GM06990 (cell line): ENCODE data around the gene OSTF1.

ENCODE experiments used
- DNase-seq: peaks from one replicate; pipeline ENCODE4 v3.0.0-alpha.2; 2011; ENCODE audit not compliant: insufficient read length; ENCODE audit errors: extremely low read depth
- H3K27me3 ChIP-seq: replicated peaks from 2 replicates; pipeline ENCODE4 v1.6.0; 2011; ENCODE audit warnings: low read length; ENCODE audit not compliant: control insufficient read depth, insufficient read depth
- H3K36me3 ChIP-seq: 2 replicates; pipeline ENCODE4 v1.5.1; 2011; ENCODE audit warnings: low read length; ENCODE audit not compliant: control insufficient read depth, insufficient read depth
- H3K4me3 ChIP-seq: replicated peaks from 2 replicates; pipeline ENCODE4 v1.5.1; 2011; ENCODE audit warnings: low read depth, mild to moderate bottlenecking, control low read depth, low read length
- TF ChIP-seq, protein P1 (sequence below): IDR thresholded peaks from 2 replicates; pipeline ENCODE4 v1.5.1; 2011; ENCODE audit warnings: low read length, control low read depth, mild to moderate bottlenecking, inconsistent platforms; ENCODE audit not compliant: insufficient read depth, poor library complexity, severe bottlenecking

Gene OSTF1

DNA sequence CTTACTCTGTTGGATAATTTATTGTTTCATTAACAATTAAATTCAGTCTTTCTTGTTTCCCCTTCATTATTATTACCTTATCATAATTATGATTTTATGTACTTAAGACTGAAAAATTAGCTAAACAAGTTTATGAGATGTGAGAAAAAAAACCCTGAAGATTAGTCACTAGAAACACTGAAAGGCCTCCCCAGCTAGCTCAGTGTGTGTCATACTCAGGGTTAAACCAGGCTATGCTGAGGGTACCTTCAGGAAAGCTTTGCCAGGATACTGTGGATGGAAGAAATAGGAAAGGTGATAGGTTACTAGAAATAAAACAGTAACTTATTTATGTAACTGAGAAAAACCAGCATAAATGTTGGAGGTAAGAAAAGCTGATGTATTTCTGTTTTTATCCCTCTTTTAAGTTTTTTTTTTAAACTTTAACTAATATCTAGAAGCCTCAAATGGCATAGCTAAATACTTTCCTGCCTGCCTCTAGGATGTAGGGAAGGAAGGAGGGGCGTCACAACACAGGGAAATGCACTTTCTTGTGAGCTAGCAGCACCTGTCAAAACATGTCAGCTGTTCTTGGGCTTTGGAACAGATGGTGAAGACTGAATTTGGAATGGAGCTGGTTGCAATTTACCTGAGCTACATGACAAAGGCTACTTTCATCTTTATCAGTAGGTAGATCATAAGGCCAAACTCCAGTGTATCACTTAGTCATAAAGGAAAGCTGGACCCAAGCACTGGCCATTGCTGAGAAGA is 24.6 kb upstream of the OSTF1 start:
- Histone ChIP-seq H3K36me3 (no peaks in the 10 kb centered on the region), H3K27me3 (no peaks in the 10 kb centered on the region), H3K4me3 (no peak overlapping the region)
- TF ChIP-seq, protein P1, sequence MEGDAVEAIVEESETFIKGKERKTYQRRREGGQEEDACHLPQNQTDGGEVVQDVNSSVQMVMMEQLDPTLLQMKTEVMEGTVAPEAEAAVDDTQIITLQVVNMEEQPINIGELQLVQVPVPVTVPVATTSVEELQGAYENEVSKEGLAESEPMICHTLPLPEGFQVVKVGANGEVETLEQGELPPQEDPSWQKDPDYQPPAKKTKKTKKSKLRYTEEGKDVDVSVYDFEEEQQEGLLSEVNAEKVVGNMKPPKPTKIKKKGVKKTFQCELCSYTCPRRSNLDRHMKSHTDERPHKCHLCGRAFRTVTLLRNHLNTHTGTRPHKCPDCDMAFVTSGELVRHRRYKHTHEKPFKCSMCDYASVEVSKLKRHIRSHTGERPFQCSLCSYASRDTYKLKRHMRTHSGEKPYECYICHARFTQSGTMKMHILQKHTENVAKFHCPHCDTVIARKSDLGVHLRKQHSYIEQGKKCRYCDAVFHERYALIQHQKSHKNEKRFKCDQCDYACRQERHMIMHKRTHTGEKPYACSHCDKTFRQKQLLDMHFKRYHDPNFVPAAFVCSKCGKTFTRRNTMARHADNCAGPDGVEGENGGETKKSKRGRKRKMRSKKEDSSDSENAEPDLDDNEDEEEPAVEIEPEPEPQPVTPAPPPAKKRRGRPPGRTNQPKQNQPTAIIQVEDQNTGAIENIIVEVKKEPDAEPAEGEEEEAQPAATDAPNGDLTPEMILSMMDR: no peak
- DNase-seq: no peak

DNA sequence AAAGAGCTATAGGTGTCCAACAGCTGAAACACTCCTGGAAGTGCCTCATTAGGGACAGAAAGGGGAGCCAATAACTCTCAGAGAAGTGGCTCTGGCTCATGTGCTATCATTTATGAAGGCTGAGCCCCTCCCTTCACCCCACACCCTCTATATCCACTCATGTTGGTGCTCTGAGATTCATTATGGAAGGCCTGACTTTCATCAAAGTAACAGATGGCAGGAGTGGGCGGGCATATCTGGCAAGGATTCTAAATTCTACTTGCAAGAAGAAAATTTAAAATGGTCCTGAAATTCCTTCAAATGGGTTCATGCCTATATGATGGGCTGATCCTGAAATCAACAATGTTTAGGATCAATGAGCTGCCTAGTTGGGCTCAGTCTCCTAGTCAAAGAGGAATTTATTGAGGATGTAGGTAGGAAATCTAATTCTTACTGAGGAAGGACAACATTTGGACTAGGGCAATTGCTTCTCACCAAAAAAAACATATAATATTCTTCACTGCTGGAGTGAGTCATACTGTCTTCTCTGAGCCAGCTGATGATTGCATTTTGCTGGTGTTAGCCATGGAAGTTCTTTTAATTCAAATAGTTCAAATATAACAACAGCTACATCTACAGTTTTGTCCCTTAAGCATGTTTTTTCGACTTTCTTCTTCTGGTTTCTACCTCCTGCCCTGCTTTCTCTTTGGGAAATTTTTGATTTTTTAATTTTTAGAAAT is 23.8 kb upstream of the OSTF1 start:
- TF ChIP-seq, protein P1: no peak
- DNase-seq: no peak
- no peaks in the 10 kb centered on the region for H3K36me3 ChIP-seq

DNA sequence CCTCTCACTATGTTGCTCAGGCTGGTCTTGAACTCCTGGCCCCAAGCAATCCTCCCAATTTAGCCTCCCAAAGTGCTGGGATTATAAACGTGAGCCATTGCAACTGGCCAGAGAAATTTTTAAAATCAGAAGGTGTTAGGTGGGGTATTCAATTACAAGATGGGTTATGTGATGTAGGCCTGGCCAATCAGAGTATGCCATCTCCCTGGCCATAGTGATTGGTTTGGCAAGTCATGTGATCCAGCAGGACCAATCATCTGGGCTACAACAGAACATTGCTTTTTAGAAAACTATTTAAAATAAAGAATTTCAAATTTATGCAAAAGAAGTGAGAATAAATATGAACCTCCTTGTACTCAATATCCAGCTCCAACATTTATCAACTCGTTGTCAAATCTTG is 22.8 kb upstream of the OSTF1 start:
- Histone ChIP-seq H3K36me3 (no peaks in the 10 kb centered on the region), H3K27me3 (no peaks in the 10 kb centered on the region), H3K4me3 (no peak overlapping the region)
- TF ChIP-seq, protein P1: no peak
- DNase-seq: no peak

More for the DNA sequence above, 23.8 kb upstream of the OSTF1 start:
- no peak overlapping the region for H3K4me3 ChIP-seq
- no peaks in the 10 kb centered on the region for H3K27me3 ChIP-seq

DNA sequence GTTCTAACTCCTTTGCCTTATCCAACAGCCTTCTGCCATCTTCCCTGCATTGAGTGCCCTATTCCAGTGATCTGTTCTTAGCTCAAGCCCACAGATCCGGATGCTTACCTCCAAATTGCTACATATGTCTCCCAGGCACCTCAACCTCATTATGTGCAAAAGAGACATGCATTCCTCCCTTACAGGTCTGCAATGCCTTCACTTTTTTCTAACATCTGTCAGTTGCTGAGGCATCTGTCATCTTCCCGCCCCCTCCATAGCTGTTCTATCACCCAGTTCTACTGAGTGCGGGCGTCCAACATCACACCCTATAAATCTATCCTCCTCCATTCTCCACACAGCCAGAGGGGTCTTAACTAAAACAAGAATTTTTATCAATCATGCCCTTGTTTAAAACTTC is 20.4 kb upstream of the OSTF1 start:
- H3K36me3 ChIP-seq: no peaks in the 10 kb centered on the region
- no peak overlapping the region for H3K4me3 ChIP-seq
- no peaks in the 10 kb centered on the region for H3K27me3 ChIP-seq
- TF ChIP-seq, protein P1: no peak
- DNase-seq: no peak

DNA sequence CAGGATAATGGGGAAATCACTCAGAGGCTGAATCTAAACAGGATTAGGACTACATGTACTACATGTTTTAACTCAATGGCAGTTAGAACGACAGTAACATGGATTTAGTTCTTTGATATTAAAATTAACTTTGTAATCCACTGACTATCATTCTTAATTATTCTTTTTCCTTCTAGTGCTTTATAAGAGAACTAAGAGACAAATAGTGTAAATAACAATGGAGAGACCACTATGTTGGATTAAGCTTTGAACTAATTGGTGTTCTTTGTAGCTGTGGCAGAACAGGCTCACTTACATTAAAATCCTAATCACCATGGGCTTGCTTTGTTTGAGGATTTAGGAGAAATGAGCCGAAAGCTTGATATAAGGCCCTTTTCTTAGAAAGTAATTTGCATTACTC is 19.1 kb upstream of the OSTF1 start:
- TF ChIP-seq, protein P1: no peak
- DNase-seq: no peak
- no peaks in the 10 kb centered on the region for H3K27me3 ChIP-seq
- H3K36me3 ChIP-seq: no peaks in the 10 kb centered on the region
- H3K4me3 ChIP-seq: no peak overlapping the region
